Mesenchymal stem cell (in vitro differentiated cells and primary cell): Measurements from ENCODE around the gene GRK2. TPM values are rescaled to one million over a fixed set of nuclear protein-coding genes. Genes with fewer than 3 reads are reported as not detected.

Experiments
- DNase-seq: peaks from one replicate; pipeline ENCODE4 v3.0.0-alpha.2; 2013
- H2AFZ ChIP-seq: one replicate; pipeline ENCODE4 v1.6.1; 2013; ENCODE audit warnings: low read depth, mild to moderate bottlenecking, control low read depth, inconsistent platforms, low read length, moderate library complexity
- H2AK5ac ChIP-seq: 2 replicates; pipeline ENCODE4 v1.6.1; 2013; ENCODE audit warnings: low read length, moderate library complexity, mild to moderate bottlenecking, inconsistent platforms; ENCODE audit not compliant: severe bottlenecking
- H2BK120ac ChIP-seq: one replicate; pipeline ENCODE4 v1.6.1; 2013; ENCODE audit warnings: low read depth, mild to moderate bottlenecking, inconsistent platforms, low read length, moderate library complexity
- H2BK12ac ChIP-seq, 2 experiments: one replicate each; pipeline ENCODE4 v1.6.1; 2013; ENCODE audit warnings: inconsistent platforms in 2 of 2, low read length in 2 of 2, mild to moderate bottlenecking in 2 of 2, moderate library complexity in 2 of 2, control low read depth in 1 of 2
- H2BK15ac ChIP-seq: one replicate; pipeline ENCODE4 v1.6.1; 2013; ENCODE audit warnings: mild to moderate bottlenecking, low read depth, inconsistent platforms; ENCODE audit not compliant: poor library complexity, severe bottlenecking
- H2BK5ac ChIP-seq: 2 replicates; pipeline ENCODE4 v1.6.1; 2013; ENCODE audit warnings: low read depth, mild to moderate bottlenecking, low read length, control low read depth, inconsistent platforms; ENCODE audit not compliant: poor library complexity, severe bottlenecking
- H3K14ac ChIP-seq, 2 experiments: one replicate each; pipeline ENCODE4 v1.6.1; 2013; ENCODE audit warnings: inconsistent platforms in 2 of 2, low read length in 2 of 2, control low read depth in 1 of 2, mild to moderate bottlenecking in 1 of 2, moderate library complexity in 1 of 2
- H3K18ac ChIP-seq, 2 experiments: one replicate each; pipeline ENCODE4 v1.6.1; 2013; ENCODE audit warnings: inconsistent platforms in 2 of 2, low read length in 2 of 2, control low read depth in 1 of 2, low read depth in 1 of 2, mild to moderate bottlenecking in 1 of 2
- H3K23ac ChIP-seq, 2 experiments: one replicate each; pipeline ENCODE4 v1.6.1; 2013; ENCODE audit warnings: inconsistent platforms in 2 of 2, low read length in 2 of 2, mild to moderate bottlenecking in 2 of 2, moderate library complexity in 2 of 2, control low read depth in 1 of 2
- H3K27ac ChIP-seq: 2 replicates; pipeline ENCODE4 v1.5.1; 2013; ENCODE audit warnings: mild to moderate bottlenecking, moderate library complexity, low read length, control low read depth, inconsistent platforms; ENCODE audit not compliant: poor library complexity, severe bottlenecking
- H3K27me3 ChIP-seq, 2 experiments: 2 replicates each; pipeline versions ENCODE4 v1.6.1 to v1.7.0; 2013; ENCODE audit warnings: low read length in 2 of 2, mild to moderate bottlenecking in 2 of 2, moderate library complexity in 2 of 2, control low read depth in 1 of 2, inconsistent platforms in 1 of 2; ENCODE audit not compliant: control insufficient read depth in 1 of 2, insufficient read depth in 1 of 2
- H3K36me3 ChIP-seq, 2 experiments: 2 replicates each; pipeline versions ENCODE4 v1.6.1 to v1.7.0; 2013; ENCODE audit warnings: low read length in 2 of 2, control low read depth in 1 of 2, inconsistent platforms in 1 of 2, low read depth in 1 of 2, mild to moderate bottlenecking in 1 of 2; ENCODE audit not compliant: insufficient read depth in 2 of 2, control insufficient read depth in 1 of 2
- H3K4ac ChIP-seq, 2 experiments: one replicate each; pipeline ENCODE4 v1.6.1; 2013; ENCODE audit warnings: inconsistent platforms in 2 of 2, low read length in 2 of 2, mild to moderate bottlenecking in 2 of 2, moderate library complexity in 2 of 2, control low read depth in 1 of 2, low read depth in 1 of 2
- H3K4me1 ChIP-seq: 2 replicates; pipeline ENCODE4 v1.6.1; 2013; ENCODE audit warnings: low read depth, low read length, control low read depth; ENCODE audit not compliant: control insufficient read depth, insufficient read depth
- H3K4me2 ChIP-seq: 2 replicates; pipeline ENCODE4 v1.6.1; 2013; ENCODE audit warnings: low read length, mild to moderate bottlenecking, inconsistent platforms; ENCODE audit not compliant: poor library complexity, severe bottlenecking
- H3K4me3 ChIP-seq, 2 experiments: 2 replicates each; pipeline versions ENCODE4 v1.5.1 to v1.7.0; 2013; ENCODE audit warnings: low read length in 2 of 2, mild to moderate bottlenecking in 2 of 2, control low read depth in 1 of 2, low read depth in 1 of 2; ENCODE audit not compliant: insufficient read depth in 1 of 2
- H3K79me1 ChIP-seq: replicated peaks from 2 replicates; pipeline ENCODE4 v1.6.1; 2013; ENCODE audit warnings: mild to moderate bottlenecking, control low read depth, low read length, inconsistent platforms; ENCODE audit not compliant: poor library complexity, severe bottlenecking
- H3K9ac ChIP-seq: 2 replicates; pipeline ENCODE4 v1.7.0; 2013; ENCODE audit warnings: mild to moderate bottlenecking, low read length, moderate library complexity
- H3K9me3 ChIP-seq: 2 replicates; pipeline ENCODE4 v1.7.0; 2013; ENCODE audit warnings: mild to moderate bottlenecking, low read length; ENCODE audit not compliant: control insufficient read depth
- H4K8ac ChIP-seq: one replicate; pipeline ENCODE4 v1.6.1; 2013; ENCODE audit warnings: inconsistent platforms, mild to moderate bottlenecking, low read length, moderate library complexity
- H4K91ac ChIP-seq: one replicate; pipeline ENCODE4 v1.6.1; 2013; ENCODE audit warnings: mild to moderate bottlenecking, low read length, inconsistent platforms
- WGBS: methylation state at CpG from one replicate; pipeline ENCODE4 v1.1.7; 2013; ENCODE audit warnings: mixed read lengths; 5-methylcytosine and 5-hydroxymethylcytosine counted together
- polyA plus RNA-seq, 2 experiments: library from polyadenylated mRNA; stranded (reverse); fragments of 200-250 nt; gene quantifications; one replicate each; pipeline ENCODE4 v1.2.3, GENCODE V29; 2013

Gene GRK2
- polyA plus RNA-seq (2013, experiment 1 of 2), result 26.9 TPM
- polyA plus RNA-seq (2013, experiment 2 of 2), result 25.8 TPM

- H3K14ac ChIP-seq, result peak within 1 kb of the TSS in 1 of 2 experiments; percentile 93
- peak within 1 kb of the TSS; percentile 92 for H3K4me2 ChIP-seq
- H3K4me3 ChIP-seq, result peak within 1 kb of the TSS; percentile 74 to 97
- H3K36me3 ChIP-seq, result peaks cover 9 to 21% of the 10 kb centered on the region in 2 experiments
- no peak for DNase-seq
- H3K18ac ChIP-seq, result peak within 1 kb of the TSS; percentile 68 to 85
- peaks cover 53% of the 10 kb centered on the region for H3K4me1 ChIP-seq
- peak within 1 kb of the TSS; percentile 54 to 57 for H3K23ac ChIP-seq
- H2AK5ac ChIP-seq, result peak within 1 kb of the TSS; percentile 23
- H2BK12ac ChIP-seq, result peak within 1 kb of the TSS in 1 of 2 experiments; percentile 66
- H3K79me1 ChIP-seq, result peaks cover 2% of the 10 kb centered on the region
- H2BK5ac ChIP-seq, result no peak within 1 kb of the TSS
- H4K91ac ChIP-seq, result peak within 1 kb of the TSS; percentile 58
- peak within 1 kb of the TSS; percentile 46 for H4K8ac ChIP-seq
- peak within 1 kb of the TSS; percentile 83 to 86 for H3K4ac ChIP-seq
- WGBS, result under 1% methylated on average over 70 of the region's 103 CpGs
- H3K9me3 ChIP-seq, result no peaks in the 10 kb centered on the region
- peak within 1 kb of the TSS; percentile 96 for H2BK15ac ChIP-seq
- H3K27me3 ChIP-seq, result no peaks in the 10 kb centered on the region
- H2BK120ac ChIP-seq, result peak within 1 kb of the TSS; percentile 87
- H2AFZ ChIP-seq, result no peak within 1 kb of the TSS
- no peak within 1 kb of the TSS for H3K27ac ChIP-seq
- peak within 1 kb of the TSS; percentile 86 for H3K9ac ChIP-seq
Measured at GRCh38 chr11:67266449-67267187, at the start of gene GRK2. Gene GRK2 (plus strand): TSS chr11:67266473. CDS start chr11:67266700, 227 bp downstream.

GRCh38 chr11:67227726-67228125 is 38.5 kb upstream of the GRK2 start:
- 92% methylated on average over 4 of the region's 8 CpGs for WGBS
- no peak overlapping the region for H2BK5ac ChIP-seq

DNA sequence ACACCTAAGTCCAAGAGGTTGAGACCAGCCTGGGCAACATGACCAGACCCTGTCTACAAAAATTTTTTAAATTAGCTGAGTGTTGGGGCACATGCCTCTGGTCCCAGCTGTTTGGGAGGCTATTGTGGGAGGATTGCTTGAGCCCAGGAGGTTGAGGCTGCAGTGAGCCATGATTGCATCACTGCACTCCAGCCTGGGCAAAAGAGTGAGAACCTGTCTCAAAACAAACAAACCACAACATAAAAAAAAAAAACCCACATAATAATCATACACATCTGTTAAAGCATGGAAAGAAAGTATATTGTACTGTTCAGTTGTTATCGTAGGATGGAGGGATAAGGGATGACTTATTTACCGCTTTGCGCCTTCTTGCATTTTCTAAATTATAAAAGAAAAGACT is 35.9 kb upstream of the GRK2 start:
- Histone ChIP-seq H3K23ac (no peak overlapping the region), H2AK5ac (no peak overlapping the region), H2BK15ac (no peak overlapping the region), H3K27ac (no peak overlapping the region), H3K4me3 (no peak overlapping the region), H2BK5ac (no peak overlapping the region), H2BK12ac (no peak overlapping the region), H3K18ac (no peak overlapping the region), H3K4me1 (peaks cover 12% of the 10 kb centered on the region), H3K14ac (no peak overlapping the region), H3K36me3 (peaks cover 36 to 72% of the 10 kb centered on the region in 2 experiments), H2BK120ac (no peak overlapping the region), H4K91ac (no peak overlapping the region), H3K4ac (no peak overlapping the region), H3K4me2 (no peak overlapping the region), H3K9ac (no peak overlapping the region), H3K27me3 (no peaks in the 10 kb centered on the region), H2AFZ (no peak overlapping the region), H4K8ac (no peak overlapping the region), H3K79me1 (peaks cover 16% of the 10 kb centered on the region), H3K9me3 (no peaks in the 10 kb centered on the region)
- WGBS, result no CpG with 5 or more reads among the region's 3 CpGs
- no peak for DNase-seq

More at GRCh38 chr11:67227726-67228125, 38.5 kb upstream of the GRK2 start:
- no peak overlapping the region for H4K8ac ChIP-seq
- H3K36me3 ChIP-seq, result peaks cover 43 to 77% of the 10 kb centered on the region in 2 experiments
- H3K79me1 ChIP-seq, result peaks cover 13% of the 10 kb centered on the region
- peaks cover 9% of the 10 kb centered on the region for H3K4me1 ChIP-seq
- no peak overlapping the region for H4K91ac ChIP-seq
- no peak for DNase-seq
- H3K27ac ChIP-seq, result no peak overlapping the region
- H3K18ac ChIP-seq, result no peak overlapping the region
- no peak overlapping the region for H2BK15ac ChIP-seq
- H2AFZ ChIP-seq, result no peak overlapping the region
- no peak overlapping the region for H3K4me3 ChIP-seq
- no peaks in the 10 kb centered on the region for H3K9me3 ChIP-seq
- no peak overlapping the region for H3K4me2 ChIP-seq
- H3K14ac ChIP-seq, result no peak overlapping the region
- H2AK5ac ChIP-seq, result no peak overlapping the region
- H3K23ac ChIP-seq, result no peak overlapping the region
- no peak overlapping the region for H2BK120ac ChIP-seq
- no peak overlapping the region for H3K4ac ChIP-seq
- no peak overlapping the region for H3K9ac ChIP-seq
- H3K27me3 ChIP-seq, result no peaks in the 10 kb centered on the region
- no peak overlapping the region for H2BK12ac ChIP-seq

- Histone ChIP-seq H3K27ac (no peak overlapping the region), H4K8ac (no peak overlapping the region), H3K9ac (no peak overlapping the region), H2AK5ac (no peak overlapping the region), H3K4me2 (no peak overlapping the region), H3K36me3 (peaks cover 31 to 70% of the 10 kb centered on the region in 2 experiments), H3K4me3 (no peak overlapping the region), H4K91ac (no peak overlapping the region), H2BK15ac (no peak overlapping the region), H2BK12ac (no peak overlapping the region), H3K4ac (no peak overlapping the region), H3K14ac (no peak overlapping the region), H3K9me3 (no peaks in the 10 kb centered on the region), H2BK120ac (no peak overlapping the region), H3K79me1 (peaks cover 15% of the 10 kb centered on the region), H2AFZ (no peak overlapping the region), H2BK5ac (no peak overlapping the region), H3K27me3 (no peaks in the 10 kb centered on the region), H3K4me1 (peaks cover 12% of the 10 kb centered on the region), H3K18ac (no peak overlapping the region), H3K23ac (no peak overlapping the region)
- WGBS, result 86% methylated on average over 1 of the region's 1 CpG
- DNase-seq, result no peak
Measured at GRCh38 chr11:67230886-67231285, 35.4 kb upstream of the GRK2 start.
